ENCODE results near the gene R3HDM2.

DNA sequence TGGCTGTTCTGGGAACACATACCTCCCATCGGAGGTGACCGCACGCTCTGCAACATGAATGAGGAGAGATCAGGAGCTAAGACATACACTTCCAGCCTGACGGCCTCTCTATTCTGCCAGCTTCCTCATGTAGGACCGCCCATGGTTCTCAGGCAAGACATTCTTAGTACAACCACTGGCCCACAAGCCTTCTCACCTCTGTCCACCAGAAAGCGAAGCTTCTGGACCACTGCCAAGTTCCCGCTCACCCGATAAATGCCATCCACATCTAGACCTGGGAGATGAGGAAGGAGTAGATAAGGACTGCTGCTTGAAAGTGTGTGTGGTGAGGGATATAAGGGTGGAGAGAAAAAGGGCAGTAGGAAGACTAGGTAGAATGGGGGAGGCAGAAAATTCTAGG lies 43.6 kb upstream of the R3HDM2 start:
- TF ChIP-seq CTCF (IDR thresholded peaks at IDR 0.05): no peak
- no peak for TF ChIP-seq EP300 (IDR thresholded peaks at IDR 0.05)
